Measurements from ENCODE around the gene TNFRSF25.

- TF ChIP-seq TAF1 (IDR thresholded peaks at IDR 0.05; ENCODE audit: borderline replicate concordance, insufficient read depth, low read length) (no peak), REST (IDR thresholded peaks at IDR 0.05; ENCODE audit: insufficient read depth in 1 of 2, low read depth in 2 of 2, low read length in 2 of 2) (no peak)
Observed at GRCh38 chr1:6468729-6469461, 2.9 kb upstream of the TNFRSF25 start.

Data from PFSK-1 (cell line).